ENCODE measurements around the gene GMDS.

GMDS gene

GRCh38 chr6:1911474-1911873 lies 333.9 kb downstream of the GMDS start:
- peaks cover 38% of the 10 kb centered on the region for H3K4me1 ChIP-seq (ENCODE audit: insufficient read depth, low read length)
- H3K9me3 ChIP-seq (ENCODE audit: insufficient read depth, low read length, severe bottlenecking), result no peaks in the 10 kb centered on the region
- no peak overlapping the region for H3K4me2 ChIP-seq (ENCODE audit: insufficient read depth, low read length)
- H4K20me1 ChIP-seq (ENCODE audit: insufficient read depth, low read length), result no peaks in the 10 kb centered on the region
- H3K36me3 ChIP-seq (ENCODE audit: insufficient read depth, low read length), result 0 out of 2 replicates have a peak, but pooled peaks cover 3% of the 10 kb centered on the region
- H3K9ac ChIP-seq (ENCODE audit: low read depth, low read length), result no peak overlapping the region
- no peak overlapping the region for H3K27ac ChIP-seq (ENCODE audit: low read length)
- H3K27me3 ChIP-seq (ENCODE audit: insufficient read depth, low read length, poor library complexity), result no peaks in the 10 kb centered on the region
- DNase-seq, result no peak
- no peak overlapping the region for H3K4me3 ChIP-seq (ENCODE audit: low read depth in 1 of 2, low read length in 2 of 2)
- TF ChIP-seq CTCF (IDR thresholded peaks at IDR 0.05; ENCODE audit: borderline replicate concordance, extremely low read depth, low read length, poor library complexity, severe bottlenecking) (no peak), EZH2 (IDR thresholded peaks at IDR 0.05; ENCODE audit: borderline replicate concordance, low read depth, low read length, severe bottlenecking) (no peak)
- no peak for ATAC-seq (ENCODE audit: insufficient read depth, low read depth)
- H2AFZ ChIP-seq (ENCODE audit: low read depth, low read length), result no peak overlapping the region
- H3K79me2 ChIP-seq (ENCODE audit: insufficient read depth, low read length), result no peaks in the 10 kb centered on the region

- Histone ChIP-seq H3K4me2 (ENCODE audit: insufficient read depth, low read length) (no peak overlapping the region), H3K79me2 (ENCODE audit: insufficient read depth, low read length) (no peaks in the 10 kb centered on the region), H3K9ac (ENCODE audit: low read depth, low read length) (no peak overlapping the region), H3K27ac (ENCODE audit: low read length) (no peak overlapping the region), H2AFZ (ENCODE audit: low read depth, low read length) (no peak overlapping the region), H3K36me3 (ENCODE audit: insufficient read depth, low read length) (0 out of 2 replicates have a peak, but pooled peaks cover 3% of the 10 kb centered on the region), H3K4me3 (ENCODE audit: low read depth in 1 of 2, low read length in 2 of 2) (no peak overlapping the region), H3K27me3 (ENCODE audit: insufficient read depth, low read length, poor library complexity) (no peaks in the 10 kb centered on the region), H4K20me1 (ENCODE audit: insufficient read depth, low read length) (no peaks in the 10 kb centered on the region), H3K9me3 (ENCODE audit: insufficient read depth, low read length, severe bottlenecking) (no peaks in the 10 kb centered on the region), H3K4me1 (ENCODE audit: insufficient read depth, low read length) (peaks cover 31% of the 10 kb centered on the region)
- DNase-seq, result no peak
- ATAC-seq (ENCODE audit: insufficient read depth, low read depth), result no peak
- no peak for TF ChIP-seq CTCF (IDR thresholded peaks at IDR 0.05; ENCODE audit: borderline replicate concordance, extremely low read depth, low read length, poor library complexity, severe bottlenecking)
These were observed 334.6 kb downstream of the GMDS start for GRCh38 chr6:1910621-1911407.

GRCh38 chr6:1908784-1909183 lies 336.6 kb downstream of the GMDS start:
- peaks cover 12% of the 10 kb centered on the region for H3K4me1 ChIP-seq (ENCODE audit: insufficient read depth, low read length)
- no peak overlapping the region for H3K4me3 ChIP-seq (ENCODE audit: low read depth in 1 of 2, low read length in 2 of 2)
- ATAC-seq (ENCODE audit: insufficient read depth, low read depth) (no peak), DNase-seq (no peak)
- no peak overlapping the region for H2AFZ ChIP-seq (ENCODE audit: low read depth, low read length)
- no peaks in the 10 kb centered on the region for H3K27me3 ChIP-seq (ENCODE audit: insufficient read depth, low read length, poor library complexity)
- H3K27ac ChIP-seq (ENCODE audit: low read length), result no peak overlapping the region
- H3K36me3 ChIP-seq (ENCODE audit: insufficient read depth, low read length), result 0 out of 2 replicates have a peak, but pooled peaks cover 3% of the 10 kb centered on the region
- no peak overlapping the region for H3K4me2 ChIP-seq (ENCODE audit: insufficient read depth, low read length)
- H3K79me2 ChIP-seq (ENCODE audit: insufficient read depth, low read length), result no peaks in the 10 kb centered on the region
- H4K20me1 ChIP-seq (ENCODE audit: insufficient read depth, low read length), result no peaks in the 10 kb centered on the region
- TF ChIP-seq EZH2 (IDR thresholded peaks at IDR 0.05; ENCODE audit: borderline replicate concordance, low read depth, low read length, severe bottlenecking) (no peak), CTCF (IDR thresholded peaks at IDR 0.05; ENCODE audit: borderline replicate concordance, extremely low read depth, low read length, poor library complexity, severe bottlenecking) (no peak)
- no peak overlapping the region for H3K9ac ChIP-seq (ENCODE audit: low read depth, low read length)
- H3K9me3 ChIP-seq (ENCODE audit: insufficient read depth, low read length, severe bottlenecking), result no peaks in the 10 kb centered on the region

Data from DND-41 (cell line).